HepG2 (cell line): ENCODE results near the gene LATS1. TPM values are rescaled to one million over a fixed set of nuclear protein-coding genes. Genes with fewer than 3 reads are reported as not detected.

Experiments
- ELF1 ChIP-seq: sonication (generic); formaldehyde crosslinking; IDR thresholded peaks from 2 replicates; pipeline ENCODE4 v1.4.0; 2020; ENCODE audit warnings: missing genetic modification reagents
- ERF ChIP-seq: IDR thresholded peaks from 2 replicates; pipeline ENCODE4 v1.6.1; 2018; ENCODE audit warnings: missing biosample characterization, missing genetic modification reagents
- GABPB1 ChIP-seq: IDR thresholded peaks from 2 replicates; pipeline ENCODE4 v1.6.1; 2016; ENCODE audit warnings: mild to moderate bottlenecking, missing genetic modification reagents, moderate library complexity, missing compliant biosample characterization
- JARID2 ChIP-seq: sonication (generic); formaldehyde crosslinking; IDR thresholded peaks from 2 replicates; pipeline ENCODE4 v1.8.1; 2023; ENCODE audit warnings: missing genetic modification reagents, inconsistent platforms; ENCODE audit not compliant: insufficient replicate concordance
- NCOR1 ChIP-seq: fragments of 200-600 bp; sonication (generic); IDR thresholded peaks from 2 replicates; pipeline ENCODE4 v1.7.0; 2017; ENCODE audit warnings: antibody characterized with exemption, low read length, borderline replicate concordance
- NPAS2 ChIP-seq: sonication (generic); formaldehyde crosslinking; IDR thresholded peaks from 2 replicates; pipeline ENCODE4 v1.8.0; 2022; ENCODE audit warnings: mild to moderate bottlenecking, missing genetic modification reagents, borderline replicate concordance
- NR2F1 ChIP-seq, 2 experiments: fragments of 450-650 bp in 1 of 2; formaldehyde crosslinking in 1 of 2; IDR thresholded peaks; 2 replicates each; pipeline versions ENCODE4 v1.5.0 to v1.6.1; 2016 to 2020; ENCODE audit warnings: mild to moderate bottlenecking in 1 of 2, missing compliant biosample characterization in 1 of 2, missing genetic modification reagents in 1 of 2, moderate library complexity in 1 of 2
- PHF20 ChIP-seq: sonication (generic); formaldehyde crosslinking; IDR thresholded peaks from 2 replicates; pipeline ENCODE4 v1.5.0; 2020; ENCODE audit warnings: mild to moderate bottlenecking, missing genetic modification reagents
- SRF ChIP-seq: IDR thresholded peaks from 2 replicates; pipeline ENCODE4 v1.6.1; 2011; ENCODE audit warnings: mild to moderate bottlenecking, low read depth, low read length, moderate library complexity
- ZEB1 ChIP-seq: IDR thresholded peaks from 2 replicates; pipeline ENCODE4 v1.6.1; 2012; ENCODE audit warnings: mild to moderate bottlenecking, low read depth, inconsistent platforms; ENCODE audit not compliant: insufficient replicate concordance
- ZNF205 ChIP-seq: IDR thresholded peaks from 2 replicates; pipeline ENCODE4 v1.6.1; 2018; ENCODE audit warnings: missing biosample characterization, missing genetic modification reagents
- ZNF577 ChIP-seq: sonication (generic); formaldehyde crosslinking; IDR thresholded peaks from 2 replicates; pipeline ENCODE4 v1.4.0; 2020; ENCODE audit warnings: mild to moderate bottlenecking, low read depth, missing genetic modification reagents, borderline replicate concordance
- ZNF781 ChIP-seq: sonication (generic); formaldehyde crosslinking; IDR thresholded peaks from 2 replicates; pipeline ENCODE4 v1.5.1; 2020; ENCODE audit warnings: borderline replicate concordance, mild to moderate bottlenecking, missing genetic modification reagents; ENCODE audit errors: not compliant biosample characterization
- ZNF816 ChIP-seq: sonication (generic); formaldehyde crosslinking; IDR thresholded peaks from 2 replicates; pipeline ENCODE4 v1.8.0; 2022; ENCODE audit warnings: missing genetic modification reagents, mild to moderate bottlenecking, borderline replicate concordance
- ZSCAN9 ChIP-seq: IDR thresholded peaks from 2 replicates; pipeline ENCODE4 v1.6.1; 2016; ENCODE audit warnings: borderline replicate concordance
- polyA plus RNA-seq, 8 experiments: library from polyadenylated mRNA; depleted of rRNA in 3 of 8; stranded (reverse) in 7 of 8; unstranded in 1 of 8; fragments of >200 nt; fragmentation: Illumina TruSeq in 4 of 8; extraction: Trizol in 4 of 8; gene quantifications; 2 replicates each; pipeline versions ENCODE4 v1.2.1 to v1.2.3, GENCODE V29; 2011 to 2016; ENCODE audit warnings: low read depth in 4 of 8, missing spikeins in 1 of 8, mixed read lengths in 1 of 8; ENCODE audit not compliant: insufficient read depth in 1 of 8
- total RNA-seq, 5 experiments: library from RNA; depleted of rRNA; stranded (reverse); fragments of >200 nt; fragmentation: Illumina TruSeq; extraction: Trizol; gene quantifications; 2 replicates each; pipeline ENCODE4 v1.2.3, GENCODE V29; 2016; ENCODE audit warnings: low read depth in 1 of 5
- TF ChIP-seq, protein P1 (sequence below): sonication (generic); formaldehyde crosslinking; IDR thresholded peaks from 2 replicates; pipeline ENCODE4 v1.4.0; 2020; ENCODE audit warnings: missing genetic modification reagents, borderline replicate concordance
- TF ChIP-seq, protein P2 (sequence below): sonication (generic); formaldehyde crosslinking; IDR thresholded peaks from 2 replicates; pipeline ENCODE4 v1.5.1; 2020; ENCODE audit warnings: mild to moderate bottlenecking, missing genetic modification reagents, moderate library complexity
- TF ChIP-seq, protein P3 (sequence below): sonication (generic); formaldehyde crosslinking; IDR thresholded peaks from 2 replicates; pipeline ENCODE4 v1.4.0; 2020; ENCODE audit warnings: missing genetic modification reagents, mild to moderate bottlenecking, borderline replicate concordance
- TF ChIP-seq, protein P4 (sequence below): sonication (generic); formaldehyde crosslinking; IDR thresholded peaks from 2 replicates; pipeline ENCODE4 v1.4.0; 2020; ENCODE audit warnings: missing genetic modification reagents

LATS1 gene
- total and polyA plus RNA-seq, 2 of the 13 experiments (the other 11 are each of a cell fraction or from before 2014, with no cell fraction given): 9.9 to 12.6 TPM

DNA sequence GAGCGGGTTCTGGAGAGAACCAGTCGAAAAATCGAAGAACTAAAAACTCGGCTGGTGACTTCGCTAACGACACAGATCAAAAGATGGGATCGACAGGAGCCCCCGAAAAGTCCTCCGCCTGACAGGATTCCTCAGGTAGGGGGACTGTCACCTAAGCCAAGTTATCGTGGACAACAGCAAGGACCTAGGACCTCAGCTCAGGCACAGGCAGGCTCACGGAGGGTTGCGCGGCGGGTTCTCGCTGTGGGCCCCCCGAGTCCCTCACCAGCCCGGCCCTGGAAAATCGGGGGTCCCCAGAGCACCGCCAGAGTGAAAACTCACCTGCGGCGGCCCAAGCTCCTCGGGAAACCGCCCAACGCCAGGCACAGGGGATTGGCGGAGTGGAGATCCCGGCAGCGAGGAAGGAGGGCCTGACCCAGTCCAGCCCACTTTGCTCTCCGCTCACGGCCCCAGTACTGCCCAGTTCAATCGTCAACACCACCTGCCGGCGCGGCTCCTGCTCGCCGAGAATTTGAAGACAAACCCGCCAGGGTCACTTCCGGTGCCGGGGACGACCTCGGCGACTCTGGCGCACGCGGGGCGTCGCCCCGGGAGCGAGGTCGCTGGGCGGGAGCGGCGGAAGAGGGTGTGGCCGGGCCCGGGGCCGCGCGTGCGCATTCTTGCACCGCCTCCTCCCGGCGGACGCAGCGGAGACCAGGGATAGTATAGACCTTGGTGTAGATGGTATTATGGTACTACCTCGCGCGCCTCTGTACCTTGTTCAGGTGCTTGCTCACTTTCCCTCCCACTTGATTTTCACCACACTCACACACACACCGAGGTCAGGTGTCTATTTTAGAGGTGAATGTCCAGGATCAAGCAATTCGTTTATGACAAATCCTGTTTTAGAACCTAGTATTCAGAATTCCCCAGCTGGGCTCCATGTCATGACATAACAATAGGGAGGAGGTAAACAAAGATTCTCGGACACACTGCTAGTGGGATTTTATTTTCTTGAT is 69.5 kb downstream of the LATS1 start, which contains the start of gene KATNA1 (continued):
- TF ChIP-seq, protein P1, sequence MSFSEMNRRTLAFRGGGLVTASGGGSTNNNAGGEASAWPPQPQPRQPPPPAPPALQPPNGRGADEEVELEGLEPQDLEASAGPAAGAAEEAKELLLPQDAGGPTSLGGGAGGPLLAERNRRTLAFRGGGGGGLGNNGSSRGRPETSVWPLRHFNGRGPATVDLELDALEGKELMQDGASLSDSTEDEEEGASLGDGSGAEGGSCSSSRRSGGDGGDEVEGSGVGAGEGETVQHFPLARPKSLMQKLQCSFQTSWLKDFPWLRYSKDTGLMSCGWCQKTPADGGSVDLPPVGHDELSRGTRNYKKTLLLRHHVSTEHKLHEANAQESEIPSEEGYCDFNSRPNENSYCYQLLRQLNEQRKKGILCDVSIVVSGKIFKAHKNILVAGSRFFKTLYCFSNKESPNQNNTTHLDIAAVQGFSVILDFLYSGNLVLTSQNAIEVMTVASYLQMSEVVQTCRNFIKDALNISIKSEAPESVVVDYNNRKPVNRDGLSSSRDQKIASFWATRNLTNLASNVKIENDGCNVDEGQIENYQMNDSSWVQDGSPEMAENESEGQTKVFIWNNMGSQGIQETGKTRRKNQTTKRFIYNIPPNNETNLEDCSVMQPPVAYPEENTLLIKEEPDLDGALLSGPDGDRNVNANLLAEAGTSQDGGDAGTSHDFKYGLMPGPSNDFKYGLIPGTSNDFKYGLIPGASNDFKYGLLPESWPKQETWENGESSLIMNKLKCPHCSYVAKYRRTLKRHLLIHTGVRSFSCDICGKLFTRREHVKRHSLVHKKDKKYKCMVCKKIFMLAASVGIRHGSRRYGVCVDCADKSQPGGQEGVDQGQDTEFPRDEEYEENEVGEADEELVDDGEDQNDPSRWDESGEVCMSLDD (CRISPR knock-in tag): peak; percentile 95
- no peak for TF ChIP-seq NPAS2
- TF ChIP-seq, protein P2, sequence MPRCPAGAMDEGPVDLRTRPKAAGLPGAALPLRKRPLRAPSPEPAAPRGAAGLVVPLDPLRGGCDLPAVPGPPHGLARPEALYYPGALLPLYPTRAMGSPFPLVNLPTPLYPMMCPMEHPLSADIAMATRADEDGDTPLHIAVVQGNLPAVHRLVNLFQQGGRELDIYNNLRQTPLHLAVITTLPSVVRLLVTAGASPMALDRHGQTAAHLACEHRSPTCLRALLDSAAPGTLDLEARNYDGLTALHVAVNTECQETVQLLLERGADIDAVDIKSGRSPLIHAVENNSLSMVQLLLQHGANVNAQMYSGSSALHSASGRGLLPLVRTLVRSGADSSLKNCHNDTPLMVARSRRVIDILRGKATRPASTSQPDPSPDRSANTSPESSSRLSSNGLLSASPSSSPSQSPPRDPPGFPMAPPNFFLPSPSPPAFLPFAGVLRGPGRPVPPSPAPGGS: peak; percentile 100
- TF ChIP-seq ZEB1: peak; percentile 76
- TF ChIP-seq, protein P3, sequence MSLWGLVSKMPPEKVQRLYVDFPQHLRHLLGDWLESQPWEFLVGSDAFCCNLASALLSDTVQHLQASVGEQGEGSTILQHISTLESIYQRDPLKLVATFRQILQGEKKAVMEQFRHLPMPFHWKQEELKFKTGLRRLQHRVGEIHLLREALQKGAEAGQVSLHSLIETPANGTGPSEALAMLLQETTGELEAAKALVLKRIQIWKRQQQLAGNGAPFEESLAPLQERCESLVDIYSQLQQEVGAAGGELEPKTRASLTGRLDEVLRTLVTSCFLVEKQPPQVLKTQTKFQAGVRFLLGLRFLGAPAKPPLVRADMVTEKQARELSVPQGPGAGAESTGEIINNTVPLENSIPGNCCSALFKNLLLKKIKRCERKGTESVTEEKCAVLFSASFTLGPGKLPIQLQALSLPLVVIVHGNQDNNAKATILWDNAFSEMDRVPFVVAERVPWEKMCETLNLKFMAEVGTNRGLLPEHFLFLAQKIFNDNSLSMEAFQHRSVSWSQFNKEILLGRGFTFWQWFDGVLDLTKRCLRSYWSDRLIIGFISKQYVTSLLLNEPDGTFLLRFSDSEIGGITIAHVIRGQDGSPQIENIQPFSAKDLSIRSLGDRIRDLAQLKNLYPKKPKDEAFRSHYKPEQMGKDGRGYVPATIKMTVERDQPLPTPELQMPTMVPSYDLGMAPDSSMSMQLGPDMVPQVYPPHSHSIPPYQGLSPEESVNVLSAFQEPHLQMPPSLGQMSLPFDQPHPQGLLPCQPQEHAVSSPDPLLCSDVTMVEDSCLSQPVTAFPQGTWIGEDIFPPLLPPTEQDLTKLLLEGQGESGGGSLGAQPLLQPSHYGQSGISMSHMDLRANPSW (CRISPR knock-in tag): peak; percentile 90
- TF ChIP-seq JARID2 (CRISPR knock-in tag): no peak
- TF ChIP-seq ERF (CRISPR knock-in tag): peak; percentile 100
- no peak; the same call in 1 of the 2 replicates for TF ChIP-seq NCOR1
- TF ChIP-seq ZSCAN9 (CRISPR knock-in tag): peak; percentile 99
- TF ChIP-seq GABPB1 (CRISPR knock-in tag): peak; percentile 98
- peak; percentile 98 for TF ChIP-seq ZNF816
- TF ChIP-seq ZNF577 (CRISPR knock-in tag): peak; percentile 89; the same call in 1 of the 2 replicates
- TF ChIP-seq ZNF205: peak; percentile 93
- TF ChIP-seq NR2F1 (CRISPR knock-in tag; IDR thresholded peaks at IDR 0.05): peak; percentile 44 to 55; a peak in 3 of 4 replicates
- TF ChIP-seq PHF20 (CRISPR knock-in tag): peak; percentile 90
- TF ChIP-seq ELF1 (CRISPR knock-in tag): peak; percentile 93
- 0 out of 2 replicates have a peak, but pooled peaks have one; percentile 3 for TF ChIP-seq SRF
- peak; percentile 98 for TF ChIP-seq ZNF781 (CRISPR knock-in tag)
- TF ChIP-seq, protein P4, sequence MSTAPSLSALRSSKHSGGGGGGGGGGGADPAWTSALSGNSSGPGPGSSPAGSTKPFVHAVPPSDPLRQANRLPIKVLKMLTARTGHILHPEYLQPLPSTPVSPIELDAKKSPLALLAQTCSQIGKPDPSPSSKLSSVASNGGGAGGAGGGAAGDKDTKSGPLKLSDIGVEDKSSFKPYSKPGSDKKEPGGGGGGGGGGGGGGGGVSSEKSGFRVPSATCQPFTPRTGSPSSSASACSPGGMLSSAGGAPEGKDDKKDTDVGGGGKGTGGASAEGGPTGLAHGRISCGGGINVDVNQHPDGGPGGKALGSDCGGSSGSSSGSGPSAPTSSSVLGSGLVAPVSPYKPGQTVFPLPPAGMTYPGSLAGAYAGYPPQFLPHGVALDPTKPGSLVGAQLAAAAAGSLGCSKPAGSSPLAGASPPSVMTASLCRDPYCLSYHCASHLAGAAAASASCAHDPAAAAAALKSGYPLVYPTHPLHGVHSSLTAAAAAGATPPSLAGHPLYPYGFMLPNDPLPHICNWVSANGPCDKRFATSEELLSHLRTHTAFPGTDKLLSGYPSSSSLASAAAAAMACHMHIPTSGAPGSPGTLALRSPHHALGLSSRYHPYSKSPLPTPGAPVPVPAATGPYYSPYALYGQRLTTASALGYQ (CRISPR knock-in tag): peak; percentile 91
